Activated gamma-delta T cell treated with anti-CD3 and anti-CD28 coated beads, Interleukin-2, amount 50 U/mL, for 16 hours (primary cell): ENCODE data around the gene HBE1.

Source experiments
- DNase-seq: peaks from one replicate; pipeline ENCODE4 v3.0.0-alpha.2; 2020; ENCODE audit warnings: low read depth

Gene HBE1

DNA sequence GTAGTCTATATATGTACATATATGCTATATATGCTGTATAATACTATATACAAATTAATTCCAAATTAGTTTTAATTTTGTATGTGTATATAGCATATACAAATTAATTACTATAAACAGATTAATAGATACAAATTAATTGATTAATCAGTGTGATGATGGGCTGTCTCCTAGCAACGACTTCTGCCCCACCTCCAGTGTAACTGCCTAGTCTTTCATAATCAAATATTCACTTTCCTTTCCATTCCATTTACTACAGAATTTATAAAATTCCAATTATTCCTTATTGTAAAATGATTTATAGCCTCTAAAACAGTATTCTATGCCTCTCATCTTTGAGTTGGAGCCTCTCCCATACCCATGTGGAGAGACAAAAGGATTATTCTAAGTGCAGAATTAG is 36.4 kb downstream of the HBE1 start:
- no peak for DNase-seq

DNA sequence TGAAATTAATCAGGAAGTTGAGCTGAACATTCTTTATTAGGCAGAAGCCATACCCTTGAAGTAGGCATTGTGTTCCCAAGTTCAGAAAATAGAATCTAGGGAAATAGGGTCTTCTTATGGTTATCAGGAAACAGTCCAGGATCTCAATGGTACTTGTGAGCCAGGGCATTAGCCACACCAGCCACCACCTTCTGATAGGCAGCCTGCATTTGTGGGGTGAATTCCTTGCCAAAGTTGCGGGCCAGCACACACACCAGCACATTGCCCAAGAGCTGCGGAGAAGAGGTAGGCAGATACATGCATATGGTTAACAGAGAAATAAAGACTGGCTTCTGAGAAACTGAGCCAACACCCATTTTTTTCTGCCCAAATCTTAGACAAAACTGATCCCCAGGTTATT is 36.9 kb downstream of the HBE1 start:
- DNase-seq, result no peak

DNA sequence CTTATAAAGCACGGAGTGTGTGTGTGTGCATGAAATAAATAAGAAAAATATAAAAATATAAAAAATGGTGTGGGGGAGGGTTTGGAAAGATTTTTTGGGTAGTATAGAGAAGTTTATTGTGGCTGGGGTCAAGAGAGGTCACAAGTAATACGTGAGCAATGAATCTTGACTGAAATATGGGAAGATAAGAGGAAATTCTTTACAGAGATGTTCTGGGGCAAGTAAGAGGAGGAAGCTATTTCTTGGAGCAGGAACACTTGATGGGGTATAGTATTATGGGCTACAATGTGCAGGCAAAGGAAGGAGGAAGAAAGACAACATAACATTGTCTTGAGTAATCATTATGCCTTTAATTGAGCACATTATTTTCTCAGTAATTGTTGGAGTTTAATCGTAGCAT is 37.6 kb downstream of the HBE1 start:
- DNase-seq, result no peak

DNA sequence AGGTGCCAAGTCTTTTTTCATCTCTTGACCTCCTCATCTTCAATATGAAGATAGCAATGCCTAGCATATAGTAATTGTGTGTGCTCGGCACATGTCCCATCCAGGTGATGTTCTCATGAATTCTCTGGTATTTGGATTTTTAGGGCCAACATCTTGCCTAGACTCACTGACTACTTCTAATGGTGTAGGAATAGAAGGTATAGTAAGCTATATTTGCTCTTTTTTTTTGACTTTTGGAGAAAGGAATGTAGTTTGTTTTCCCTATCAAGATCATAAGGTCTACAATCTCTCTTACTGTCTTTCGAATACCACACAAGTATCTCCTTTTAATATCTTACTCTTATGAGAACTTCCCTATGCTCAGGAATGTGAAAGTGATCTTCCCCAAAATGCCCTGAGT is 38.6 kb downstream of the HBE1 start:
- no peak for DNase-seq

DNA sequence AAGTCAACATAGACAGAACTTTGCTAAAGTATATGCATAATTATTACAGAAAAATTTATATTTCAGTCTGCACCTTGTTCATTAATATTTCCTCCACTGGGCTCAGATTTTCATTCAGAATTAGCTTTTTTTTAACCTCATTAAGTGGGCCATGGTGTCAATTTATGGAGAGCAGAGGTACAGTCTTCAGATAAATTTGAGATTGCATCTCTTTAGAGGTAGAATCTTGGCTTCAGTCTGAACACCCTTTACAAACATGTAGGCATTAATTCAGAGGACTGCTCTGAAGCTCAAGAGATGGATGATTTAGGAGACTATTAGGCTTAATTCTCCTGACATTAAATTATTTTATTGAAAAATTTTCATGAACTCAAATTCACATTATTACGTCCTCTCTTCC is 39.5 kb downstream of the HBE1 start:
- no peak for DNase-seq

DNA sequence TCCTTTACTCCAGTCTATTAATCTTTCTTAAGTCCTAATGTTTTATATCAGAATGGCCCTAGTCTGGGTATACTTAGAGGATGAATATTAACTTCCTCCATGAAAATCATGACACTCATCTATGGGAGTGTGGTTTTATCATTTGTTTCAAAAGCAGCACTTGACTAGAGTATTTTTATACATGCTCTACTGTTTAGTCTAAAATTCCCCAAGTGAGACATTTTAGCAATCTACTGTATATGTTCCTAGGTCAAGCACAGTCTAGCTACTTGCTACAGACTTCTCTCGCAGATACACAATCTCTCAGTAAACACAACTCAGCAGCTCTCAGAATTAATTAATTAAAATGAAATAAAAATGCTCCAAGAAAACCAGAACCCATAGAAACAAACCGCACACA is 39.9 kb downstream of the HBE1 start:
- no peak for DNase-seq

DNA sequence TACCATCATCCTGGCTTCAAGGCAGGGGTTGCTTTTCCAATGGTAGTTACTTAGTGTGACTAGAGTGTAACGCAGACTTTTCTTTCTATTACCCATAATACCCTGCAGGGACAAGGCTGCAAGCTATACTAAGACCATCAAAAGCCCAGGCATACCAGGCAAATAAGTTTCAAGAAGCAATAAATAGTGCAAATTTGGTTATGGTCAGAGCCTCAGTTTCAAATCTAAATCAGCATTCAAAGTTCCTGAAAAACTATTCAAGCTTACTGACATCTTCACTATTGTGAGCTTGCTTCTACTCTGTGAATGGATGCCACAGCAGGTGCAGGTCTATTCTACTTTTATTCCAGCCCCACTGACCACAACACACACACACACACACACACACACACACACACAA is 40.4 kb downstream of the HBE1 start:
- no peak for DNase-seq

DNA sequence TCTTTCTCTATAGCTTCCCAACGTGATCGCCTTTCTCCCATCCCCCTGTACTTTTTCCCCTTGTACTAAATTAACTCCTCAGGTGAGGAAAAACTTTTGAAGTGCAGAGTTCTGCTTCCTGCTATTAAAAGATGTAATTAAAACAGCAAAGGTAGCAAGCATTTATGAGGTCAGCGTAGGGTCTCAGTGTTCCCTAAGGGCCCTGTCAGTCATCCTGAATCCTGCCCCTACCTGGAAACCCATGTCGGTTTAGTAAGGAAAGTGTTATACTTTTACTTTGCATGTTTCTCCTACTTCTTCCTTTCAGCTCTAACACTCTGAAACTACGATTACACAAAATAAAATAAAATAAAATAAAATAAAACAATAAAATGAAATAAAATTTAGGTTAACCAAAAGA is 41.6 kb downstream of the HBE1 start:
- no peak for DNase-seq

DNA sequence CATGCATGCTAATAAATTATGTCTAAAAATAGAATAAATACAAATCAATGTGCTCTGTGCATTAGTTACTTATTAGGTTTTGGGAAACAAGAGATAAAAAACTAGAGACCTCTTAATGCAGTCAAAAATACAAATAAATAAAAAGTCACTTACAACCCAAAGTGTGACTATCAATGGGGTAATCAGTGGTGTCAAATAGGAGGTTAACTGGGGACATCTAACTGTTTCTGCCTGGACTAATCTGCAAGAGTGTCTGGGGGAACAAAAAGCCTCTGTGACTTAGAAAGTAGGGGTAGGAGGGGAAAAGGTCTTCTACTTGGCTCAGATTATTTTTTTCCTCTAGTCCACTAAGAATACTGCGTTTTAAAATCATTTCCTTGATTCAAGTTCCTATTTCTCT is 42.1 kb downstream of the HBE1 start:
- DNase-seq, result no peak

DNA sequence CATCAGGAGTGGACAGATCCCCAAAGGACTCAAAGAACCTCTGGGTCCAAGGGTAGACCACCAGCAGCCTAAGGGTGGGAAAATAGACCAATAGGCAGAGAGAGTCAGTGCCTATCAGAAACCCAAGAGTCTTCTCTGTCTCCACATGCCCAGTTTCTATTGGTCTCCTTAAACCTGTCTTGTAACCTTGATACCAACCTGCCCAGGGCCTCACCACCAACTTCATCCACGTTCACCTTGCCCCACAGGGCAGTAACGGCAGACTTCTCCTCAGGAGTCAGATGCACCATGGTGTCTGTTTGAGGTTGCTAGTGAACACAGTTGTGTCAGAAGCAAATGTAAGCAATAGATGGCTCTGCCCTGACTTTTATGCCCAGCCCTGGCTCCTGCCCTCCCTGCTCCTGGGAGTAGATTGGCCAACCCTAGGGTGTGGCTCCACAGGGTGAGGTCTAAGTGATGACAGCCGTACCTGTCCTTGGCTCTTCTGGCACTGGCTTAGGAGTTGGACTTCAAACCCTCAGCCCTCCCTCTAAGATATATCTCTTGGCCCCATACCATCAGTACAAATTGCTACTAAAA is 42.9 kb downstream of the HBE1 start, which contains the start of gene HBB:
Gene HBB, minus strand, starts transcription at position 340 of the 579 bp plus-strand sequence. Its CDS starts 50 bp downstream, at position 290.
- DNase-seq, result no peak

DNA sequence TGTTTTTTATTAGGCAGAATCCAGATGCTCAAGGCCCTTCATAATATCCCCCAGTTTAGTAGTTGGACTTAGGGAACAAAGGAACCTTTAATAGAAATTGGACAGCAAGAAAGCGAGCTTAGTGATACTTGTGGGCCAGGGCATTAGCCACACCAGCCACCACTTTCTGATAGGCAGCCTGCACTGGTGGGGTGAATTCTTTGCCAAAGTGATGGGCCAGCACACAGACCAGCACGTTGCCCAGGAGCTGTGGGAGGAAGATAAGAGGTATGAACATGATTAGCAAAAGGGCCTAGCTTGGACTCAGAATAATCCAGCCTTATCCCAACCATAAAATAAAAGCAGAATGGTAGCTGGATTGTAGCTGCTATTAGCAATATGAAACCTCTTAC is 44.3 kb downstream of the HBE1 start:
- no peak for DNase-seq

DNA sequence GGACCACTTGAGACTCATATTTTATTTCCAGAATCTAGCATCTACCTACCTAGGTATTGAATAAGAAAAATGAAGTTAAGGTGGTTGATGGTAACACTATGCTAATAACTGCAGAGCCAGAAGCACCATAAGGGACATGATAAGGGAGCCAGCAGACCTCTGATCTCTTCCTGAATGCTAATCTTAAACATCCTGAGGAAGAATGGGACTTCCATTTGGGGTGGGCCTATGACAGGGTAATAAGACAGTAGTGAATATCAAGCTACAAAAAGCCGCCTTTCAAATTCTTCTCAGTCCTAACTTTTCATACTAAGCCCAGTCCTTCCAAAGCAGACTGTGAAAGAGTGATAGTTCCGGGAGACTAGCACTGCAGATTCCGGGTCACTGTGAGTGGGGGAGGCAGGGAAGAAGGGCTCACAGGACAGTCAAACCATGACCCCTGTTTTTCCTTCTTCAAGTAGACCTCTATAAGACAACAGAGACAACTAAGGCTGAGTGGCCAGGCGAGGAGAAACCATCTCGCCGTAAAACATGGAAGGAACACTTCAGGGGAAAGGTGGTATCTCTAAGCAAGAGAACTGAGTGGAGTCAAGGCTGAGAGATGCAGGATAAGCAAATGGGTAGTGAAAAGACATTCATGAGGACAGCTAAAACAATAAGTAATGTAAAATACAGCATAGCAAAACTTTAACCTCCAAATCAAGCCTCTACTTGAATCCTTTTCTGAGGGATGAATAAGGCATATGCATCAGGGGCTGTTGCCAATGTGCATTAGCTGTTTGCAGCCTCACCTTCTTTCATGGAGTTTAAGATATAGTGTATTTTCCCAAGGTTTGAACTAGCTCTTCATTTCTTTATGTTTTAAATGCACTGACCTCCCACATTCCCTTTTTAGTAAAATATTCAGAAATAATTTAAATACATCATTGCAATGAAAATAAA is 44.9 kb downstream of the HBE1 start:
- DNase-seq, result no peak

DNA sequence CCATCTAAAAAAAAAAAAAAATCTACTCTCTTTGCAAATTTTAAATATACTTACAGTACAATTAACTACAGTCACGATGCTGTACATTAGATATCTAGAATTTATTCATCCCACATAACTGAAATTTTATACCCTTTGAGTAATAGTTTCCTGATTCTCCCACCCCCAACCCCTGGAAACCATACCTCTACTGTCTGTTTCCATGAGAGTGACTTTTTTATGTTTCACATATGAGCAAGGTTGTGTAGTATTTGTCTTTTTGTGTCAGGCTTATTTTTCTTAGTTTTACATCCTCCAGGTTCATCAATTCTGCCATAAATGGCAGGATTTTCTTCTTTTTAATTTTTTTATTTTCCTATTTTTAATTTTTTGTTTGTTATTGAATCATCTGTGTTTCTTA is 46.1 kb downstream of the HBE1 start:
- no peak for DNase-seq

DNA sequence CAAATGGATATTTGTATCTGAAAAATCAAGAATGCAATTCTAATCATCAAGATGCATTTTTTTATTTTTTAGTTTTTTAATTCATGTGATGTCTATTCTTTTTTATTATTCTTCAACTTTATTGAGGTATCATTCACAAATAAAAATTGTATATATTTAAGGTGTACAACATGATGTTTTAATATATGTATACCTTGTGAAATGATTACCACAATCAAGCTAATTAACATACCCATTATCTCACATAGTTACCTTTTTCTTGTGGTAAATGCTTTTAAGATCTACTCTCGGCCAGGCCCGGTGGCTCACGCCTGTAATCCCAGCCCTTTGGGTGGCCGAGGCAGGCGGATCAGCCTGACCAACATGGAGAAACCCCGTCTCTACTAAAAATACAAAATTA is 46.6 kb downstream of the HBE1 start:
- no peak for DNase-seq
